ENCODE data around the gene CCL22.

DNA sequence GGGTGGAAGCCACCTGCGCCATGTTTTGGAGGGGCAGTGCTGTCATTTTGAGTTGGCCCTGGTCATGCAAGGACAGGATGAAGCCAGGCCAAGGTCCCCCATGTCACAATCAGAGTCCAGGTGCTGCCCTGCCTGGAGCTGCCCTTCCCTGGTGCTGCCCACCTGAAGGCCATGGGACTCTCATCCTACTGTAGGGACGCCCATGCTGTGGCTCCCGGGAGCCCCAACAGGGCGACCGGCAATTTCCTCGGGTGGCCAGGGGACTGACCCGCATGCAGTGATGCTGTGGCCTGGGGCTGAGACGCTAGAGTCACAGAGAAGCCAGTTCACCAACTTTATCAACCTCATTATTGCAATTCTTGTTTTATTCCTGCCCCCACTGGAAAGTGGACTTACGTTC, 54.0 kb downstream of the CCL22 start:
- TF ChIP-seq, protein P1, sequence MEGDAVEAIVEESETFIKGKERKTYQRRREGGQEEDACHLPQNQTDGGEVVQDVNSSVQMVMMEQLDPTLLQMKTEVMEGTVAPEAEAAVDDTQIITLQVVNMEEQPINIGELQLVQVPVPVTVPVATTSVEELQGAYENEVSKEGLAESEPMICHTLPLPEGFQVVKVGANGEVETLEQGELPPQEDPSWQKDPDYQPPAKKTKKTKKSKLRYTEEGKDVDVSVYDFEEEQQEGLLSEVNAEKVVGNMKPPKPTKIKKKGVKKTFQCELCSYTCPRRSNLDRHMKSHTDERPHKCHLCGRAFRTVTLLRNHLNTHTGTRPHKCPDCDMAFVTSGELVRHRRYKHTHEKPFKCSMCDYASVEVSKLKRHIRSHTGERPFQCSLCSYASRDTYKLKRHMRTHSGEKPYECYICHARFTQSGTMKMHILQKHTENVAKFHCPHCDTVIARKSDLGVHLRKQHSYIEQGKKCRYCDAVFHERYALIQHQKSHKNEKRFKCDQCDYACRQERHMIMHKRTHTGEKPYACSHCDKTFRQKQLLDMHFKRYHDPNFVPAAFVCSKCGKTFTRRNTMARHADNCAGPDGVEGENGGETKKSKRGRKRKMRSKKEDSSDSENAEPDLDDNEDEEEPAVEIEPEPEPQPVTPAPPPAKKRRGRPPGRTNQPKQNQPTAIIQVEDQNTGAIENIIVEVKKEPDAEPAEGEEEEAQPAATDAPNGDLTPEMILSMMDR (IDR thresholded peaks at IDR 0.05; ENCODE audit: poor library complexity): no peak
- TF ChIP-seq EZH2 (IDR thresholded peaks at IDR 0.05; ENCODE audit: borderline replicate concordance): no peak
